Stromal cell of bone marrow (primary cell): ENCODE measurements around the gene SNX33.

ENCODE experiments used
- DNase-seq: peaks from one replicate; pipeline ENCODE4 v3.0.0-alpha.2; 2012; ENCODE audit warnings: low read depth

The SNX33 gene

DNA sequence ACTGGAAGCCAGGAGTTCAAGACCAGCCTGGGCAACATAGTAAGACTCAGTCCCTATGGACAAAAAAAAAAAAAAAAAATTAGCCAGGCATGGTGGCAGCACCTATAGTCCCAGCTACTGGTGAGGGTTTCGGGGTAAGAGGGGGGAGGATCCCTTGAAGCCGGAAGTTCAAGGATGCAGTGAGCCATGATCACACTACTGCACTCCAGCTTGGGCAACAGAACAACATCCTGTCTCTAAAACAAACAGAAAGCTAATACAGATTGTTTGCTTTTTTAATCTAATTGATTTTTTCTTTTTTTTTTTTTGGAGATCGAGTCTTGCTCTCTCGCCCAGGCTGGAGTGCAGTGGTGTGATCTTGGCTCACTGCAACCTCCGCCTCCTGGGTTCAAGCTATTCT lies 6.1 kb upstream of the SNX33 start:
- no peak for DNase-seq

DNA sequence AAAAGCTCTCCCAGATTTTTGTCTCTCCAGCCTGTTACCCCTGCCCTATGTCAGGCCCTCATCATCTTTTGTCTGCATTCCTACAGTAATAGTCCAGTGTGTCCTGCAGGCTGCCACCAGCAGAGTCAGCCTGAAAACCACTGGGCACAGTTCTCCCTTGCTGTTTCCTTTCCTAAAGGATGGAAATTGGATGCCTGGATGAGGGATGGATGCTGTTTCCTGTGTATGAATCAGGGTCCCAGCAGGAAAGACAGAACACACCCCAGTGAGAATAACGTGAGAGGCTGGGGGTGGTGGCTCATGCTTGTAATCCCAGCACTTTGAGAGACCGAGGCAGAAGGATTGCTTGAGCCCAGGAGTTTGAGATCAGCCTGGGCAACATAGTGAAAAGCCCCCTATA lies 3.3 kb upstream of the SNX33 start:
- no peak for DNase-seq

DNA sequence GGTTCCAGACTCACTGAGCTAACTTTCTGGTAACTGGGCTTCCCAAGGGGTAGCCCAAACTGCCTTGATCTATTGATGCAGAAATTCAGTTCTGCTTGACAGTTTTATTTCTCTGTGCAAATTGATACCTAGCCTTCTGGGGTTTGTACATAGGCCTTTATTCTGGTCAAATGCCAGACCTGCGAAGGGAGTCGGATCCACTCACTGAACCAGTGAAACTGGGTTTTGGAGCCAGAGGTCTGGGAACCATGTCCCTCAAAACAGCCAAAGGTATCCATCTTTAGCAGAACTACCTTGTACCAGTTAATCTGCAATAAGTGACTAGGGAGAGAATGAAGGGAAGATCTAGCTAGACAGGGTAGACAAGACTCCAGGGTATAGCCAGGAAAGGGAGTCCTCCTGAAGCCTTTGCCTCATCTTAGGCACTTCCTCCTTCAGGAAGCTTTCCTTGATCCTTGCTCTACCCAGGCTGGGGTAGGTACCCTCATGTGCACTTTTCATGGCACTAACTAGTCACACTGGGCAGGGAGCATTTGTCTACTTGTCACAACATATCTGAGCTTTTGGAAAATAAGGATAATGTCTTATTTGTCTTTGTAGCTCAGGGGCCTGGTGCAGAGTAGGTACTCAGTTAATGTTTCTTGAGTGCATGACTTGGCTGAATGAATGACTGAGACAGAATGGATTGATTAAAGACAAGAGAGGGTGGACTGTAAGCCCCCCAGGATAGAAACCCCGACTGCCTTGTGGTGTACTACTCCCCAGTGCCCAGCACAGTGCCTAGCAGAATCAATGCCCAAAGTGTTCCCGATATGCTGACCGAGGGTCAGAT lies 1.4 kb upstream of the SNX33 start:
- DNase-seq: no peak

DNA sequence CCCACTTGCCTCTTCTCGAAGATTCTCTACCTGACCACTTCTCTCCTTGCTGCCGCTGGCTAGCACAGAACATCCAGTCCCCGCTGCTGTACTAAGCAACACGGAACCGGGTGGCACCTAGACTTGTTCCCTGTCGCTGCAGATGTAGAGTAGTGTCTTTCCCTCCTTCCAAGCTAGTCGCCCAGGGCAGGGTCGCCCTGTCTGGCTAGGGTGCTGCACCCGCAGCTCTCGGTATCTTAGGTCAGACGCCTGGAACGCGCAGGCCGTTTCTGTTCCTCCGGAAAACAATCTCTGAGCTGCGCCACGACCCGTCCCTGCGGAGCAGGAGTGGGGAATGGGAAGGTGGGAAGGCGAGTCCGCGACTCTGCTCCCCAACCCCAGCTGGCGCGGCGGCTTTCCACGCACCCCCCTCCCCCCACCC lies 758 bp upstream of the SNX33 start:
- no peak for DNase-seq

DNA sequence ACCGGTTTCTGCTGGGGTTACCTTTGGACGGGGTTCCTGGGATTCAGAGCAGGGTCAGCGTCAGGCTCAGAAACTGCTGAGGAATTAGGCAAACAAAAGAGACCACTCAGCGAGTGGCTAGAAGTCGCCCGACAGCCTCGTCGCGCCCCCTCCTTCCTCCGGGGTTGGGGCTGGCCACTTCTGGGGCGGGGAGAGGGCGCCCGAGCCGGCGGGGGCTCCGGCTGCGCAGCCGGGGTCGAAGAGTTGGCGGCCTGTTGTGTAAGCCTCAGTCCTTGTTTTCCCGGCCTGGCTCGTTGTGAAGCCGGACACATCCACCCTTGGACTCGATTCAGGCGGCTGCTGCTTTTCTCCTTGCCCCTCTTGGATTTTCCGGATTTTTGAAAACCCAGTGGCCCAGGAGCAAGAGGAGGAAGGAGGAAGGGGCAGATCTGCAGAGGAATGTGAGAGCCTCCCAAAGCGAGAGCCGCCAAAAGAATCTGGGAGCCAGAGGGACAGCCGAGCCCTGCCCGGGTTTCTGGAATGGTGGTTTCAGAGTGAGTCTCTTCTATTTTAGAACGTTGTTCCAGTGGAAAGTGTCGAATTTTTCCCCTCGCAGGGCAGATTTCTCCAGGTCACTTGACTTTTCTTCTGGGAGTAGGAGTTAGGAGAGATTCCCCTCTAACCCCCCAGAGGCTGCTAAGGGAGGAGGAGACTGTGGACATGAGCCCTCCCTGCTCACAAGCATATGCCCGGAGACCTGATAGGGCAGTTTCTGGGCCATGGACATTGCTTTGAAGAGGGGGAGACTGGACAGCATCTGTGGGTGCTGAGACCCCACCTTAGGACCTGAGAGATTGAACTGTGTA lies 666 bp downstream of the SNX33 start:
- DNase-seq: no peak

DNA sequence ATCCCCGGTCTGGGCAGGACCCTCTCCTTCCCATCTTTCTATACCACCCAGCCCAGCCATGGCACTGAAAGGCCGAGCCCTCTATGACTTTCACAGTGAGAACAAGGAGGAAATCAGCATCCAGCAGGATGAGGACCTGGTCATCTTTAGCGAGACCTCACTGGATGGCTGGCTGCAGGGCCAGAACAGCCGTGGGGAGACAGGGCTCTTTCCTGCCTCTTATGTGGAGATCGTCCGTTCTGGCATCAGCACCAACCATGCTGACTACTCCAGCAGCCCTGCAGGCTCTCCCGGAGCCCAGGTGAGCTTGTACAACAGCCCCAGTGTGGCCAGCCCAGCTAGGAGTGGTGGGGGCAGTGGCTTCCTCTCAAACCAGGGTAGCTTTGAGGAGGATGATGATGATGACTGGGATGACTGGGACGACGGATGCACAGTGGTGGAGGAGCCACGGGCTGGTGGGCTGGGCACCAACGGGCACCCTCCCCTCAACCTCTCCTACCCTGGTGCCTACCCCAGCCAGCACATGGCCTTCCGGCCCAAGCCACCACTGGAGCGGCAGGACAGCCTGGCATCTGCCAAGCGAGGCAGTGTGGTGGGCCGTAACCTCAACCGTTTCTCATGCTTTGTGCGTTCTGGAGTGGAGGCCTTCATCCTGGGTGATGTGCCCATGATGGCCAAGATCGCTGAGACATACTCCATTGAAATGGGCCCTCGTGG lies 1.5 kb downstream of the SNX33 start:
- DNase-seq: no peak

DNA sequence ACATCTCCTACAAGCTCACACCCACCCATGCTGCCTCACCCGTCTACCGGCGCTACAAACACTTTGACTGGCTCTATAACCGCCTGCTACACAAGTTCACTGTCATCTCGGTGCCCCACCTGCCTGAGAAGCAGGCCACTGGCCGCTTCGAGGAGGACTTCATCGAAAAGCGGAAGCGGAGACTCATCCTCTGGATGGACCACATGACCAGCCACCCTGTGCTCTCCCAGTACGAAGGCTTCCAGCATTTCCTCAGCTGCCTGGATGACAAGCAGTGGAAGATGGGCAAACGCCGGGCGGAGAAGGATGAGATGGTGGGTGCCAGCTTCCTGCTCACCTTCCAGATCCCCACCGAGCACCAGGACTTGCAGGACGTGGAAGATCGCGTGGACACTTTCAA lies 2.1 kb downstream of the SNX33 start:
- no peak for DNase-seq

DNA sequence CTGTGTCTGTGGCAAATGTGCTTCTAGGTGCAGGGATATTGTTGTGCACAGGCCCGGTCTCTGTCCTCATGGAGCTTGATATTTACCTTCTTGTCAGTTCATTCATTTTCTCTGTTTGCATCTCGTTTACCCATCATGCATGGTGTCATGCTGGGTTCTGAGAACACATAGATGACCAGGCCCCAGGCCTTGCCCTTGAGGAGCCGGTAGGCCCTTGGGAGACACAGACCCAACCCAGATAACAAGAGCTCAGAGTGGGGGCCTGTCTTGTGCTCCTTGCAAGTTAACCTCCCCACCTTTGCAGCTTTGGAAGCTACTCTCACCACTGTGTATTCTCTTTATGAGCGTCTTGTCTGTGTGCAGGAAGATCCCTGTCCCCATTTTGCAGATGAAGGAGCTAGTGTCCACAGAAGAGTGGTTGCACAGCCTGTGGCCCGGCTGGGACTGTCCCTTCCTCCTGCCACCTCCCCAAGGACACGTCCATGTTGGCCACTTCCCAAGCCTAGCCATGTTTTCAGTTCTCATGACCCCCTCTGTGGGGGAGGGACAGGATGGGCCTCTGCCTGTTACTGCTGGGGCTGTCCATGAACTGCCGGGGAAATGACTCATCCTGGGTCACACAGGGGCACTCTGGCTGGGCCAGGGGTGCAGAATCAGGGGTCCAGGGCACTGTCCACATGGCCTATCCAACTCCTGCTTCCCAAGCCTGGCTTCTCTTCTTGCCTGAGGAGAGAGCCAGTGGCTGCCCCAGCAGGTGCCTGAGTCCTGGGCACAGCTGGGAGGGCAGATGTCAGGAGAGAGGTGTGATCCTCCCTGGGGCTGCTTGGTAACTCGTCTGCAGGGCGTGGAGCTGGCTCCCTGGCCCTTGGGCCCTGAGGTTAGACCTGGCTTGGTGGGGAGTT lies 3.4 kb downstream of the SNX33 start:
- no peak for DNase-seq

DNA sequence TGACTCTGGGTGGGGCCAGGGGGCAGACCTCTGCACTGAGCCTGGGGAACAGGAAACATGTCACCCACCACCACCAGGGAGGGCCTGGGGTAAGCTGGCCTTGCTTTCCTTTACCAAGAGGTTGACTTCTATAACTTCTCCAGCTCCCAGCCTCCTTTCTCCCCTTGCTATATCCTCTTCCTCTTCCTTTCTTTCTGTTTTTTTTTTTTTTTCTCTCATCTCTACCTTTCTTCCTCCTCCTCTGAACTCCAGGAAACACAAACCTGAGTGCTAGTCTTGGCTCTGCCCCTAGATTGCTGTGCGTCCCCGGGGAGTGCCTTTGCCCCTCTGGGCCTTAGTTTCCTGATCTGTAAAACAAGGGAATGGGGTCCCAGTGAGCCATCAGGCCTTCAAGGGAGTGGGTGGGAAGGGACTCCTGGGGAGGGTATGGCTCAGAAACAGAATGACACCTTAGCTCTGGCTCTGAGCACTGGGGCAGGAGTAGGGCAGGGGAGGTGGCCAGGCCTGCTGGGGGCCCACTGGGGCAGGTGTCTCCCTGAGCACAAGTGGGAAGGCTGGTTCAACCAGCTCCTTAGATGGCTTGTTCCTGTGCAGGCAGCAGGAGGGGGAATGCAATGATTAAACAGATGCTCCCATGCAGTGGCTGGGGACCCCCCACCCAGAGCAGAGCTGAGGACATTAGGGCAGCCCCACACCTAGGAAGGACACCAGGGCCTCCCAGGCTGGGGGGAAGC lies 4.3 kb downstream of the SNX33 start:
- DNase-seq: no peak

DNA sequence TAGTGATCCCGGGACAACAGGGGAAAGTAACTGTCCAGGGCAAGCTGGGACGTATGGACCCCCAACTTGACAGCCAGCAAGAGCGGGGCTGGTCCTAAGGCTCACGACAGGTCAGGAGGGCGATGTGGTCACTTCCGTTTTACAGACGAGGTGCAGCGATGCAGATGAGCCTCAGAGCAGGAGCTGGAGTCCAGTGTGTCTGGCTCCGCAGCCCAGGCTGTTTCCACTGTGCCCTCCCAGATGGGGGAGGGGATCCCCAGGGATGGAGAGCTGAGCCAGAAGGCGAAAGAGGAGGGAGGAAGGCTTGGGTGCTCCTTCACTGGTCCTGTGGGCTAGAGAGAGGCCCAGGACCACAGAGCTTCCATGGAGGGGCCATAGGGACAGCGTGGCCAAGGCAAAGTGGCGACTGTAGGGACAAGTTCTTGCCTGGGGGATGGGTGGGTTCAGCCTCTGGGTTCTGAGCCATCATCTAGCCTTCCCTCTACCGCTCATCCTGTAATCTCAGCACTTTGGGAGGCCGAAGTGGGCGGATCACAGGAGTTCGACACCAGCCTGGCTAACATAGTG lies 5.7 kb downstream of the SNX33 start:
- no peak for DNase-seq

DNA sequence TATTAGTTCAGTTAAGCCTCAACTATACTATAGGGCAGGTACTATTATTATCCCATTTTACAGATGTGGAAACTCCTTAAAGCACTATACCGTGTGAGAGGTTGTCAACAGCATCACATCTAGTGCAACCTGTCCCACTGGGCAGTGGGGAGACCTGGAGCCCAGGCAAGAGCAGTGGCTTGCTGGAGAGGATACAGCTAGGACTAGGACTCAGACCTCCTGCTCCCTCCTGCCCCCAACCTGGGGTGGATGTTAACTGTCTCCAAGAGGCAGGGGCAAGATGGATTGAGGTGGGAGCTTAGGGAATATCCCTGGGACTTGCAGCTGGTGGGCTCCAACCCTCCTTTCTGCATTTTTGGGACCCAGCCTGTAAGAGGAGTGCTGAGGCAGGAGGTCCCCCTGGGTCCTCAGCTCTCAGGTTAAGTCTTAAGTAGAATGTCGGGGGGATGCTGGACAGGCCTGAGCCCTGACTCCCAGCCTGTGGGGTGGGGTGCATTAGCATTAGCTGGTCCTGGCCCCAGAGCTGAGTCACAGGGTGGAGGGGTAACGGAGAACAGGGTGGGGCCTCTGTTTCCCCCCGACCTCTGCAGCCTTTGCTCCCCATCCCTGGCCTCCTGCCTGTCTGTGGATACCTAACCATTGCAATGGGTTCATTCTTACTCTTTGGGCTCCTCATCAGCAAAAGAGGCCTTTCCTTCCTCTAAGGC lies 6.6 kb downstream of the SNX33 start:
- DNase-seq: no peak

DNA sequence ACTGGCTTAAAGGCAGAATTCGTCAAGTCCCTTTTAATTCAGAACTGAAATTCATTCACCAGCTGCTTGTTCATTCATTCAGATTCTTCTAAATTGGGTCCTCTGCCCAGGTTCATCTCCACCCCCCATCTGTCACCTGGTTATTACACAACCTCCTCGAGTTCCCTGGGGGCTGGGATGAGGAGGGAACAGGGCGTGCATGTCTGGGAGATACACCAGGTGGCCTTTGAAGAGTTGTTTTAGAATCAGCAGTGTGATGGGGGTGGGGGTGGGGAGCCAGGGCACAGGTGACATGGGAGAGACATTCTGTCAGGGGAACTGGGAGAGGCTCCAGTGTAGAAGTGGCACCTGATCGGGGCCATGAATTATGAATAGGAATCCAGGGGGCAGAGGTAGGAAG lies 8.2 kb downstream of the SNX33 start:
- no peak for DNase-seq

DNA sequence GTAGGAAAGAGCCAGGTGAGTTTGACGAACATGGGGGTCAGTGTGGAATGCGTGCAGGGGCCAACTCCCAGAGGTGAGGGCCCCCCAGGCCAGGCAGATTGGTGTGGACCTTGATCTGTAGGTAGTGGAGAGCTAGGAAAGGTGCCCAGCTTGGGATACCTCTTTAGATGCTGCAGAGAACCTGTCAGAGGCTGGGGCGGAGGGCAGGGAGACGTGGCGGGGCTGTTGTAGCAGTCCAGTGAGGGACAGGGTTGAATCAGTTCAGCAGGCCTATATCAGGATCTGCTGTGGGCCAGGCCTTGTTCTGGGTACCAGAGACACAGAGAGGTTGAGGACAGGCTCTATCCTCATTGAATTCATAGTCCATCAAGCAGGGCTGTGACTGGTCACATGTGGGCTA lies 8.6 kb downstream of the SNX33 start:
- DNase-seq: no peak

DNA sequence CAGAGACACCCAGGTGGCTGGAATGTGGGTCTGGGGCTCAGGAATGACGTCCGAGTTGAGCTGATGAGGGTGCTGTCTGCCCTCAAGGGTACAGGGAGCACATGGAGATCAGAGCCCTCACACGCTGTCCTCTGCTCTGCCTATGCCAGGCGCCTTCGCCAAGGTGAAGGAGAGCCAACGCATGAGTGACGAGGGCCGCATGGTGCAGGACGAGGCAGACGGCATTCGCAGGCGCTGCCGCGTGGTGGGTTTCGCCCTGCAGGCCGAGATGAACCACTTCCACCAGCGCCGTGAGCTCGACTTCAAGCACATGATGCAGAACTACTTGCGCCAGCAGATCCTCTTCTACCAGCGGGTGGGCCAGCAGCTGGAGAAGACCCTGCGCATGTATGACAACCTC lies 9.1 kb downstream of the SNX33 start:
- DNase-seq: no peak

DNA sequence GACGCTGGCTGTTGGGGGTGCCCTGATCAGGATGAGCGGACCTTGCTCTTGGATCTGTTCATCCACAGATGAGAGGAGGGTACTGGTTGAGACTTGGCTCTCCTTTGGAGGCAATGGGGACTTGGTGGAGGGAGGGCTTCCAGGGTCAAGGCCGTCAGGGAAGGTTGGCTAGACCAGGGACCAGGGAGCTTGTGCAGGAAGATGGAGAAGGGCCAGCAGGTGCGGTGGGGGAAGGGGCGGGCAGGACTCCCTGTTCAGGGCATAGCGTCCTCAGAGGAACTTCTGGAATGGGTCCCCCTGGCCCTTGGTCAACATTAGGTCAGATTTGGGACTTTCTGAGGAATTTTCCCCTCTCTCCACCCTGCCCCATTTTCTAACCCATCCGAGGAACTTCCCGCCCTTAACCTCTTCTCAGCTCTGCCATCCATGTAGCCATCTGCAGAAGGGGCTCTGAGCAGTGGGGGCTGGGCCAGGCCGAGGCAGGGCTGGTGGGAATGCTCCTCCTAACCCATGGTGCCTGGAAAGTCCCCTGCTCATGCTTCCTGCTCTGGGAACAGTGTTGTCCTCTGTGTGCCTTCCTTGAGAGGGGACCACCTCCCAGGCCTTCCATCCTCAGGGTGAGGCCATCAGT lies 11.5 kb downstream of the SNX33 start:
- no peak for DNase-seq

DNA sequence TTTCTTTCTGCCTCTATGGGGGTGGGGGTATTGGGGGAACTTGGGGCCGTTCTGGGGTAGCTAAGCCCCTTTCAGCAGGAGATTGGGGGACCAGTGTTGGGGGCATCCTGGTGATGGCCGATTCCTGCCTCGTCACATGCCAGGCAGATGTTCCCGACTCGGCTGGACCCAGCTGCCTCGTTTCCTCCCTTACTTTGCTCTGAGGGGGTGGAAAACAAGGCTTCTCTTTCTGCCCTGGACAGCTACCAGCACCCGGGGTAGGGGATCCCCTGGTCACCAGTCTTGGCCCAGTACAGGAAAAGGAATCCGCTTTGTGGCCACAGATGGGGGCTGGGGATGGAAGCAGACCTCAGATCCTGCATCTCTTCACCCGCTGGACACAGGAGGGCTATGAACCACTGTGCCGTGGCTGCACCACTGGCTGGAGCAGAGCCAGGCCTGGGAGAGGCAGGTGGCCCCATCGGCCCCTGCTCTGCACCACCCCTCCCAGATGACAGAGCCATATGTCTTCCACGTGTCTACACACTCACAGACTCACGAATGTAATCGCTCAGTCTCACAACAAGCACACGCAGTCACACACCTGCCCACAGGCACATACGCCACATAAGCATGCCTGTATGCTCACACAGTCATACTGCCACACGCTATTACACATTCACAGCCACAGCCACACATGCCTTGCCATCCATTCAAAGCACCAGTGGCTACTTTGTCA lies 12.4 kb downstream of the SNX33 start:
- no peak for DNase-seq

DNA sequence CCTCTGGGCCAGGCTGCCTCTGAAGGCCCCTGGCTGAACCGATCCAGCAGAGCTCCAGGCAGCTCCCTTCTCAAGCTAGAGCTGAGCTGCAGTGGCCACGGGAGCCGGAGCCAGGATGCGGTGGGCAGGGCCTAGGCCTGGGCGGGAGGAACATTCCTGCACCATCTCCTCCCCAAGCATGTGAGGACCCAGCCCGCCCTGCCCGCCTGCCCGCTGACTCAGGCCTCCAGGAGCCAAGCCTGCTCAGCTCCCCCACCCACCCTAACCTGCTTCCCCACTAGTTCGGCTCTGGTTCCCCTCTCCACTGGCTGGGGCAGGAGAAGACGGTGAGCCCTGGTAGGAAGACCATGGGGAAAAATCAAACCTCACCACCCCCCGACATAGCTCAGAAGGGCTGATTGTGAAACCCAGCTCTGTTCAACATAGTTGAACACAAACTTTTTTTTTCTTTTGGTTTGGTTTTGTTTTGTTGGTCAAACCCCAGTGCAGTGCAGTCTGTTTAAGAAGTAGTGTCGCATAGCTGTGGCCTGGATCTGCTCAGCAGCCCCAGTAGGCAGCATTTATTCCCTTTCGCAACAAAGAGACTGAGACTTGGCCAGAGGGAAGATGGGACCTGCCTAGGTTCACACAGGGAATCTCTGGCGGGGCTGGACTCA lies 13.5 kb downstream of the SNX33 start:
- peak; percentile 93 for DNase-seq

DNA sequence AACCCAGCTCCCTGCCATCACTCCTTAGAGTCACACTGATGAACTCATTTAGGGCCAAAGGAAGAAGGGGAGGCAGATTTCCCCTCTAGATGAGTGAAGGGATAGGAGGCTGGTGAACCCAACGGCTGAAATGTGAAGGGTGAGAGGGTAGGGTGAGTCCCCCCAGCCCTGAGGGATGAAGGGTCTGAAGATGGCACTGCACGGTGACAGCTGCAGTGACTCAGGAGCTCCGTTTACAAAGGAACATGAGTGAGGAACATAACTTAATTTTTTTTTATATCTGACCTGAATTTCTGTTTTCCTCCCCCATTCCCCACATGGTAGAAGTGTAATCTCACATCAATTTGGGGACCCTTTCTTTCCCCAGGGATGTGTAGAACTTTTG lies 14.0 kb downstream of the SNX33 start:
- DNase-seq: no peak
